Suprapubic skin (tissue), 4 donors: ENCODE measurements around the gene NAIF1. TPM values are rescaled to one million over a fixed set of nuclear protein-coding genes. Genes with fewer than 3 reads are reported as not detected.

ENCODE experiments used
- DNase-seq, 2 donors: peaks; one replicate each; pipeline ENCODE4 v3.0.0-alpha.2; 2019; ENCODE audit warnings: low spot score in 2 of 2
- H3K27ac ChIP-seq: fragments of 200-600 bp; sonication (generic); one replicate; pipeline ENCODE4 v1.5.1; 2019
- H3K27me3 ChIP-seq: fragments of 200-600 bp; sonication (generic); one replicate; pipeline ENCODE4 v1.5.1; 2019
- H3K36me3 ChIP-seq: fragments of 200-600 bp; sonication (generic); one replicate; pipeline ENCODE4 v1.5.1; 2019
- H3K4me1 ChIP-seq: fragments of 200-600 bp; sonication (generic); one replicate; pipeline ENCODE4 v1.5.1; 2019
- H3K4me3 ChIP-seq: fragments of 200-600 bp; sonication (generic); one replicate; pipeline ENCODE4 v1.5.1; 2019; ENCODE audit warnings: mild to moderate bottlenecking
- H3K9me3 ChIP-seq: fragments of 200-600 bp; sonication (generic); one replicate; pipeline ENCODE4 v1.5.1; 2019
- EP300 ChIP-seq: sonication (generic); formaldehyde crosslinking; IDR thresholded peaks from one replicate; pipeline ENCODE4 v1.6.1; 2017; ENCODE audit warnings: antibody characterized with exemption
- POLR2A ChIP-seq, 2 donors: fragments of 450-650 bp; IDR thresholded peaks; one replicate each; pipeline ENCODE4 v1.6.1; 2017; ENCODE audit warnings: antibody characterized with exemption in 2 of 2, mild to moderate bottlenecking in 2 of 2, moderate library complexity in 2 of 2
- POLR2AphosphoS5 ChIP-seq, 3 donors: sonication (generic); formaldehyde crosslinking; IDR thresholded peaks; one replicate each; pipeline ENCODE4 v1.6.1; 2017; ENCODE audit warnings: antibody characterized with exemption in 3 of 3
- WGBS: methylation state at CpG from one replicate; pipeline ENCODE4 v1.1.5; 2018; 5-methylcytosine and 5-hydroxymethylcytosine counted together
- total RNA-seq, 4 donors: library from RNA; depleted of rRNA; stranded (reverse); fragments of >200 nt; gene quantifications; one replicate each; pipeline ENCODE4 v1.1.0, GENCODE V29; 2016
- TF ChIP-seq, protein P1 (sequence below), 2 donors: fragments of 200-600 bp in 1 of 2; fragments of 450-650 bp in 1 of 2; sonication (generic) in 1 of 2; IDR thresholded peaks; one replicate each; pipeline ENCODE4 v1.5.1; 2016 to 2019; ENCODE audit warnings: antibody characterized with exemption in 2 of 2, mild to moderate bottlenecking in 1 of 2, moderate library complexity in 1 of 2

The NAIF1 gene
- total RNA-seq, 4 donors from 2014 or later, result 9.6 to 14.7 (median 12.6) TPM

DNA sequence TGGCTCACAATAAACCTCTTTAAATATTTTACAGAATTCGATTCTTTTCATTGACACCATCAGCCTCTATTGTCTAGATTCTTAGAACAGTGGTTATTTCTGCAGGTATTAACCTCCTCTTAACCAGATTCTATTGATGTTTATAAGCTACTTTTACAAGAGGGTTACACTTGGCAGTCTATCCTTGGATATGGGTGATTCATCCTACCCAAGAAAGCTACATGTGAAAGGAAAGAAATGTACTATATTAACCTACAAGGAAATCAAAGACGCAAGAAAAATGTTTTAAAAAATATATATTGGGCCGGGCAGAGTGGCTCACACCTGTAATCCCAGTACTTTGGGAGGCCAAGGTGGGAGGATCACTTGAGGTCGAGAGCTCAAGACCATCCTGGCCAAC, 17.6 kb upstream of the NAIF1 start:
- no peaks in the 10 kb centered on the region for H3K9me3 ChIP-seq
- no peak overlapping the region for H3K27ac ChIP-seq
- no peaks in the 10 kb centered on the region for H3K27me3 ChIP-seq
- no peaks in the 10 kb centered on the region for H3K36me3 ChIP-seq
- TF ChIP-seq EP300 (no peak), POLR2AphosphoS5 (IDR thresholded peaks at IDR 0.05) (no peak), POLR2A (IDR thresholded peaks at IDR 0.05) (no peak)
- TF ChIP-seq, protein P1, sequence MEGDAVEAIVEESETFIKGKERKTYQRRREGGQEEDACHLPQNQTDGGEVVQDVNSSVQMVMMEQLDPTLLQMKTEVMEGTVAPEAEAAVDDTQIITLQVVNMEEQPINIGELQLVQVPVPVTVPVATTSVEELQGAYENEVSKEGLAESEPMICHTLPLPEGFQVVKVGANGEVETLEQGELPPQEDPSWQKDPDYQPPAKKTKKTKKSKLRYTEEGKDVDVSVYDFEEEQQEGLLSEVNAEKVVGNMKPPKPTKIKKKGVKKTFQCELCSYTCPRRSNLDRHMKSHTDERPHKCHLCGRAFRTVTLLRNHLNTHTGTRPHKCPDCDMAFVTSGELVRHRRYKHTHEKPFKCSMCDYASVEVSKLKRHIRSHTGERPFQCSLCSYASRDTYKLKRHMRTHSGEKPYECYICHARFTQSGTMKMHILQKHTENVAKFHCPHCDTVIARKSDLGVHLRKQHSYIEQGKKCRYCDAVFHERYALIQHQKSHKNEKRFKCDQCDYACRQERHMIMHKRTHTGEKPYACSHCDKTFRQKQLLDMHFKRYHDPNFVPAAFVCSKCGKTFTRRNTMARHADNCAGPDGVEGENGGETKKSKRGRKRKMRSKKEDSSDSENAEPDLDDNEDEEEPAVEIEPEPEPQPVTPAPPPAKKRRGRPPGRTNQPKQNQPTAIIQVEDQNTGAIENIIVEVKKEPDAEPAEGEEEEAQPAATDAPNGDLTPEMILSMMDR (IDR thresholded peaks at IDR 0.05), result no peak
- DNase-seq, result no peak
- H3K4me1 ChIP-seq, result peaks cover 25% of the 10 kb centered on the region
- no peak overlapping the region for H3K4me3 ChIP-seq
- WGBS, result 92% methylated on average over 4 of the region's 4 CpGs

DNA sequence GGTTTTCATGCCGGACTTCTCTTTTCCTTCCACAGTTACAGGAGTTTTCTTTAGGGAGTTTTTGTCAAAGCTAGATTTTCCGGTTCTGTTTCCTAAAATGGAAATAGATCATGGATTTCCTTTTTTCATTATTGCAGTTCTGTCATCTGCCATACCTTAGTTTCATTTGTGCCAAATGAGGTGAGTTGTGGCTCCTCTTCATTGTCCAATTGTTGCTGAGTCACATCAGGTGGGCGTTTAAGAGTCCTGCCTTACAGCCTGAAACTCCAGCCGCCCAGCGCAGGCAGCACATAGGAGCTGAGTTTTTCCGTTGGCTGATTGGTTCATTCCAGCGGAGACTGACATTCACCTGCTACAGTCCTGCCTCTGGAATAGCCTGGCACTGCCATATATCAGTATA, 15.0 kb upstream of the NAIF1 start:
- H3K4me1 ChIP-seq, result peaks cover 47% of the 10 kb centered on the region
- 32% methylated on average over 7 of the region's 7 CpGs for WGBS
- H3K27ac ChIP-seq, result peak overlapping the region; percentile 79
- H3K9me3 ChIP-seq, result no peaks in the 10 kb centered on the region
- DNase-seq, result no peak
- no peak overlapping the region for H3K4me3 ChIP-seq
- TF ChIP-seq EP300 (no peak), POLR2AphosphoS5 (IDR thresholded peaks at IDR 0.05) (no peak), POLR2A (IDR thresholded peaks at IDR 0.05) (no peak)
- TF ChIP-seq, protein P1 (IDR thresholded peaks at IDR 0.05), result no peak
- no peaks in the 10 kb centered on the region for H3K27me3 ChIP-seq
- H3K36me3 ChIP-seq, result no peaks in the 10 kb centered on the region

DNA sequence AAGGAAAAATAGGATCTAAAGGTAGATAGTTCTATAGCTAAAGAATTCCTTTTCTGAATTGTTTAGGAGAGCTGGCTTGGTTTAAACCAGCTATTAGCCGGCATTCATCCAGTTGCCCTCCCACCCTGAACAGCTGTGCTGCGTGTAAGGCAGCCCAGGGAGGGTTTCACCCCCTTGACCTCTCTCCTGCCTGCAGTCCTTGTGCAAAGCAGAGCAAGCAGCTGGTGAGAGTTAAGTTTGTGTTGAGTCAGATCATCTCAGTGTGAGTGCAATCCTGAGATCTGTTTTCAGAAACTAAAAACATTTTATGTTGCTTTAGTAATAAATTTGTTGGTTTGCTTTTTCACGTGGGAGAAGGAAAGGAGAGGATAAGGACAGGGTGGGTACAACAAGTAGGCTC, 13.9 kb upstream of the NAIF1 start:
- TF ChIP-seq POLR2AphosphoS5 (IDR thresholded peaks at IDR 0.05), result no peak
- no peak for TF ChIP-seq EP300
- TF ChIP-seq, protein P1 (IDR thresholded peaks at IDR 0.05), result no peak
- no peak for TF ChIP-seq POLR2A (IDR thresholded peaks at IDR 0.05)
- DNase-seq, result no peak
- WGBS, result 48% methylated on average over 3 of the region's 3 CpGs
- Histone ChIP-seq H3K4me3 (no peak overlapping the region), H3K9me3 (no peaks in the 10 kb centered on the region), H3K27ac (peak overlapping the region; percentile 79), H3K4me1 (peaks cover 49% of the 10 kb centered on the region), H3K27me3 (no peaks in the 10 kb centered on the region), H3K36me3 (no peaks in the 10 kb centered on the region)

DNA sequence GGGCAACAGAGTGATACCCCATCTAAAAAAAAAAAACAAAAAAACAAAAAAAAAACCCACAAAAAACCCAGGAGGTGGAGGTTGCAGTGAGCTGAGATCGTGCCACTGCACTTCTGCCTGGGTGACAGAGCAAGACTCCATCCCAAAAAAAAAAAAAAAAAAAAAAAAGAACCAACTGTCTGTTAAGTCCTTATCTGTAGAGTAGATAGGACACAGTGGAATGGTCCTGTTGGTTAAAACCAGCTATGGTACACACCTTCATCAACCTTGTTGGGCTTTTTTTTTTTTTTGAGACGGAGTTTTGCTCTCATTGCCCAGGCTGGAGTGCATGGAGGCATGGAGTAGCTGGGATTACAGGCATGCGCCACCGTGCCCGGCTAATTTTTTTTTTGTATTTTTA, 13.1 kb upstream of the NAIF1 start:
- WGBS, result 94% methylated on average over 5 of the region's 5 CpGs
- Histone ChIP-seq H3K27ac (no peak overlapping the region), H3K36me3 (no peaks in the 10 kb centered on the region), H3K27me3 (no peaks in the 10 kb centered on the region), H3K9me3 (no peaks in the 10 kb centered on the region), H3K4me3 (no peak overlapping the region), H3K4me1 (peaks cover 49% of the 10 kb centered on the region)
- TF ChIP-seq POLR2A (IDR thresholded peaks at IDR 0.05) (no peak), POLR2AphosphoS5 (IDR thresholded peaks at IDR 0.05) (no peak), EP300 (no peak)
- TF ChIP-seq, protein P1 (IDR thresholded peaks at IDR 0.05), result no peak
- no peak for DNase-seq

DNA sequence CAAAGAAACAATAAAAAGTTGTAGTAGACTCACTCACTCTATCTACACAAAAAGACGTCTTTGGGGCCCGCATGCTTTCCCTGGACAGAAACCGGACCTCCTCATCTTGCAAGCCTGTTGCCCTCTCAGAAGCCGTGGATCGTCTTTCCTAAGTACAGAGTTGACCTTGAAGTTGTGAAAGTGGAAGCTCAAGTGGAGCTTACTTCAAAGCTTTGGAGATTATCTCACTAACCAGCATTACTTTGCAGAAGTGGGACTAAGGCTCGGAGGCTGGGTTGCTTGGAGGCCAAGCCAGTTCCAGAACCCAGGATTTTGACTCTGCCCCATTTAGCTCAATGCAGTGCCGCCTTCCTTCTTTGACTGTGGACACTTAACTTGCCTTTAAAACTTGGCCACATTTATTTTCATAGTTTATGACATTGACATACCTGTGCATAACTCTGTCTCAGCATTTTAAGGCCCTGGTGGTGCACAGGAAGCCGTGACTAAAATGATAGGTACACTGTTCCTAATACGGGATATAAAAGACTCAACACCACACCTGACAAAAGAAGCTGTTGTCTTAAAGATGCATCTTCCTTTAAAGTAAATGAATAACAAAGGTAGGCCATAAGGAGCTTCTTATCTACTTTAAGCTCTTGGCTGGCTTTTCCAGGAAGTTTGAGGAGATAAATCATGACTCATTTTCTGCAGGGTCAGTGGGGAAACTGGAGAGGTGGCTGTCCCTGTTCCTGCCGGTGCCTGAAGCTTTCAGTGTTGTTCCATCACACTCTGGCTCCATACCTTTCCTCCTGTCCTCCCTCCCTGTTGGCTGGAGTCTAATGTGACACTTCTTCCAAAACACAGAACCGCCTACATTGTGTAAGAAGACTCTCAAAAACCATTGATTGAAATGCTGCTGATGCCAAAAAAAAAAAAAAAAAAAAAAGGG, 11.6 kb upstream of the NAIF1 start:
- WGBS, result 63% methylated on average over 11 of the region's 11 CpGs

More for the DNA sequence above, 11.6 kb upstream of the NAIF1 start:
- H3K36me3 ChIP-seq, result no peaks in the 10 kb centered on the region
- no peaks in the 10 kb centered on the region for H3K27me3 ChIP-seq
- no peak for DNase-seq
- TF ChIP-seq, protein P1 (IDR thresholded peaks at IDR 0.05), result no peak
- no peak for TF ChIP-seq POLR2A (IDR thresholded peaks at IDR 0.05)
- TF ChIP-seq POLR2AphosphoS5 (IDR thresholded peaks at IDR 0.05), result no peak
- no peak for TF ChIP-seq EP300
- H3K9me3 ChIP-seq, result no peaks in the 10 kb centered on the region
- no peak overlapping the region for H3K4me3 ChIP-seq
- peak overlapping the region; percentile 33 for H3K27ac ChIP-seq
- H3K4me1 ChIP-seq, result peaks cover 59% of the 10 kb centered on the region
